AG04450 (cell line): Measurements from ENCODE around the gene GRB7. TPM values are rescaled to one million over a fixed set of nuclear protein-coding genes. Genes with fewer than 3 reads are reported as not detected.

Source experiments
- CTCF ChIA-PET: fragments of 300-600, 350-600 bp; formaldehyde crosslinking; extraction: SDS; loops from one replicate; lab custom pipeline; 2022; ENCODE audit warnings: antibody characterized with exemption, inconsistent platforms; lab: Charles Lee
- POLR2A ChIA-PET: fragments of 350-600 bp; formaldehyde crosslinking; extraction: SDS; loops from one replicate; lab custom pipeline; 2021; ENCODE audit warnings: antibody characterized with exemption, inconsistent platforms; lab: Yijun Ruan, JAX
- DNase-seq: peaks from one replicate; pipeline ENCODE4 v3.0.0-alpha.2; 2011; ENCODE audit warnings: low read depth, low spot score
- H3K27ac ChIP-seq: one replicate; pipeline ENCODE4 v1.5.1; 2012; ENCODE audit warnings: low read depth, low read length, control low read depth
- H3K27me3 ChIP-seq: one replicate; pipeline ENCODE4 v1.6.0; 2012; ENCODE audit warnings: low read length; ENCODE audit not compliant: control insufficient read depth, insufficient read depth
- H3K4me3 ChIP-seq: 2 replicates; pipeline ENCODE4 v1.5.1; 2011; ENCODE audit warnings: mild to moderate bottlenecking, low read depth, low read length, control low read depth
- H3K9me3 ChIP-seq: 2 replicates; pipeline ENCODE4 v1.5.1; 2012; ENCODE audit warnings: low read length; ENCODE audit not compliant: control insufficient read depth, insufficient read depth
- CTCF ChIP-seq: IDR thresholded peaks from 2 replicates; pipeline ENCODE4 v1.5.1; 2011; ENCODE audit warnings: low read depth, low read length, control low read depth, inconsistent platforms
- polyA plus RNA-seq: library from polyadenylated mRNA; depleted of rRNA; stranded (reverse); fragments of >200 nt; gene quantifications from 2 replicates; pipeline ENCODE4 v1.2.3, GENCODE V29; 2011; rRNA removed
- small RNA-seq: library from RNA; depleted of rRNA; stranded (forward); fragments of <200 nt; gene quantifications from one replicate; pipeline ENCODE3, GENCODE V24; 2012; ENCODE audit warnings: low read depth; ENCODE audit not compliant: insufficient read length

GRB7 gene
- polyA plus RNA-seq, 1 experiment = 0.05 TPM

- no peak overlapping the region for H3K27ac ChIP-seq
- no peak for TF ChIP-seq CTCF
- peaks cover 19% of the 10 kb centered on the region for H3K27me3 ChIP-seq
- CTCF ChIA-PET = no interaction called here
- no peak for DNase-seq
- POLR2A ChIA-PET = no interaction called here
- H3K4me3 ChIP-seq = no peak overlapping the region
- no peaks in the 10 kb centered on the region for H3K9me3 ChIP-seq
Observed at GRCh38 chr17:39794249-39794970, 56.7 kb downstream of the GRB7 start.

Small RNA genes within 50 kb of the gene (small RNA-seq; reads per million reads assigned to genes)
- gene MIR4728 = not detected

Other genes with a start within 250 kb of the GRB7 start
- not detected in 2 replicates for gene NEUROD2, start 130.0 kb upstream of the GRB7 start, polyA plus RNA-seq
- not detected in 2 replicates for gene PPP1R1B, start 111.0 kb upstream of the GRB7 start, polyA plus RNA-seq
- gene STARD3, start 100.8 kb upstream of the GRB7 start, polyA plus RNA-seq = 43.3 and 44.7 TPM in 2 replicates
- 0.09 and 0.12 TPM in 2 replicates for gene TCAP, start 72.6 kb upstream of the GRB7 start, polyA plus RNA-seq
- gene PNMT, start 69.5 kb upstream of the GRB7 start, polyA plus RNA-seq = not detected in 2 replicates
- 9.6 and 13.9 TPM in 2 replicates for gene PGAP3, start 49.9 kb upstream of the GRB7 start, polyA plus RNA-seq
- 21.2 and 27.9 TPM in 2 replicates for gene ERBB2, start 37.9 kb upstream of the GRB7 start, polyA plus RNA-seq
- 31.9 and 45.4 TPM in 2 replicates for gene MIEN1, start 7.4 kb upstream of the GRB7 start, polyA plus RNA-seq
- gene IKZF3, start 126.4 kb downstream of the GRB7 start, polyA plus RNA-seq = not detected in 2 replicates
- gene ZPBP2, start 130.3 kb downstream of the GRB7 start, polyA plus RNA-seq = not detected in 2 replicates
- gene GSDMB, start 180.7 kb downstream of the GRB7 start, polyA plus RNA-seq = 5.0 and 5.3 TPM in 2 replicates
- gene ORMDL3, start 189.7 kb downstream of the GRB7 start, polyA plus RNA-seq = 45.6 and 76.0 TPM in 2 replicates
- gene LRRC3C, start 189.8 kb downstream of the GRB7 start, polyA plus RNA-seq = not detected in 2 replicates
- gene GSDMA, start 225.1 kb downstream of the GRB7 start, polyA plus RNA-seq = not detected in 2 replicates
- gene PSMD3, start 242.9 kb downstream of the GRB7 start, polyA plus RNA-seq = 62.6 and 81.6 TPM in 2 replicates